NCI-H1105 (cell line): Measurements from ENCODE around the gene B3GNT9.

Experiments used
- DNase-seq: peaks from one replicate; lab custom pipeline; 2025; lab: John Stamatoyannopoulos, UW

Gene B3GNT9

GRCh38 chr16:67112591-67113399 is 38.0 kb downstream of the B3GNT9 start:
- DNase-seq, result no peak

DNA sequence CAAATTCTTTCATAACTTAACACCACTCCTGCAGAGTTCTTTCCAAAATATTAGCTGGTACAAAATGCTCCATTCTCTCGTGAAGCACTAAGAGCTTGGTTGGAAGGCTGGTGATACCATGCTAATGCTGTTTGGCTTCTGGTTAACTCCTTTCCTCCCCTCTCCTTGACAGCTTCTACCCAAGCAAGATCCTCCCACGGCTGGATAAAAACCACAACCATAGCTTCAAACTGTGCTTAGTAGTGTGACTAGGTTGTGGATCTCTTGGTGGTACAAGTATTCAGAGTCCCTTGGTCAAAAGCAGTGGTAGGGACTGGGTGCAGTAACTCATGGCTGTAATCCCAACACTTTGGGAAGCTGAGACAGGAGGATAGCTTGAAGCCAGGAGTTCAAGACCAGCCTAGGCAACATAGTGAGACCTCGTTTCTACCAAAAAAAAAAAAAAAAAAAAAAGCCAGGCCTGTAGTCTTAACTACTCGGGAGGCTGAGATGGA is 38.8 kb downstream of the B3GNT9 start:
- DNase-seq, result no peak

DNA sequence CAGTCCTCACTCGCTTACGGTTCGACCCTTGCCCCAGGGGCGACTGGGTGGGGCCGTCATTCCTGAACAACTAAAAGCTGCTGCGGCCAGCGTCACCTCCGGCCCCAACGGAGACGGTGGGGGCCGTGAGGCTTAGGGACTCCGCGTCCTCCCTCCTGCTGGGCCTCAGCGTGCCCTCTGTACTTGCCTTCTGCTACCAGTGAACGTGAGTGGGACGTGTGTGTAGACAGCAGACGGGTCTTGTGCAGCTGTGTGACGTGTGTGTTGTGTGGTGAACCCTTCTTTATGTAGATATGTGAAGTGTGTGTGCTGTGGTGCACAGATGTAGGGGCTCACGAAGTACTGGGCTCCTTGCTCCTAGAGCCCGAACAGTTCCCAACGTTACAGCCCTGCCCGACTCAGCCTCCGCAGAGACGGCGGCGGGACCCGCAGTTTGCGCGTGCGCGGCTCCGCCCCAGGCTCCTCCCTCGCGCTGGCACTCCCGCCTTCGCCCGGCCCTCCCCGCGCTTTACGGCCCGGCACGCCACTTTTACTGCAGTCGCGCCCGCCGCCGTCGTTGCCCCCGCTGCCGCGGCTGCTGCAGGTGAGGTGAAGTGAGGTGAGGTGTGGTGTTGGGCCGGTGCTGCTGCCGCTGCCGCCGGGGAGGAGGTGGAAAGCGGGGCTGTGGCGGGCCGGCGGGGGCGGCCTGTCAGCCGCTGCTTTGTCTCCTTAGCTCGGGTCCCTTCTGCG is 41.2 kb downstream of the B3GNT9 start, which contains the start of gene PHAF1:
Gene PHAF1, plus strand, starts transcription at position 535 of the 729 bp plus-strand sequence. CDS start 235 bp downstream, outside the sequence.
- peak; percentile 62 for DNase-seq

GRCh38 chr16:67108931-67109406 is 41.8 kb downstream of the B3GNT9 start:
- DNase-seq, result no peak

- DNase-seq, result no peak
These were observed 42.3 kb downstream of the B3GNT9 start for GRCh38 chr16:67108489-67108888.

- DNase-seq, result no peak
These were observed 44.9 kb downstream of the B3GNT9 start for GRCh38 chr16:67105881-67106280.

- DNase-seq, result no peak
These were observed 45.6 kb downstream of the B3GNT9 start for GRCh38 chr16:67105246-67105645.

DNA sequence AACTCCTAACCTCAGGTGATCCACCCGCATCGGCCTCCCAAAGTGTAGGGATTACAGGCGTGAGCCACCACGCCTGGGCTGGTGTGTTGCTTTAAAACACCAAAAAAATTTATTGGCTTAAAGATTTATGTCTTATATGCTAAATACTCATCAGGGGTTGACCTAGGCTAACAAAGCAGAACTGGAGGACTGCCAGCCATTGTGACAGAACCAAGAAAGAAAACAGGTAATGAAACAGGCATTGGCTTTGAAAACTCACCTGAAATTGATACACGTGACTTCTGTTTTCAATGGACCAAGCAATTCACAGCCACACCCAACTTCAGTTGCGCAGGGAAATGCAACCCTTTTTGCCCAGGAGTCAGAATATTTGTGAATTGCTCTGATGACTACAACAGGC is 46.0 kb downstream of the B3GNT9 start:
- no peak for DNase-seq

DNA sequence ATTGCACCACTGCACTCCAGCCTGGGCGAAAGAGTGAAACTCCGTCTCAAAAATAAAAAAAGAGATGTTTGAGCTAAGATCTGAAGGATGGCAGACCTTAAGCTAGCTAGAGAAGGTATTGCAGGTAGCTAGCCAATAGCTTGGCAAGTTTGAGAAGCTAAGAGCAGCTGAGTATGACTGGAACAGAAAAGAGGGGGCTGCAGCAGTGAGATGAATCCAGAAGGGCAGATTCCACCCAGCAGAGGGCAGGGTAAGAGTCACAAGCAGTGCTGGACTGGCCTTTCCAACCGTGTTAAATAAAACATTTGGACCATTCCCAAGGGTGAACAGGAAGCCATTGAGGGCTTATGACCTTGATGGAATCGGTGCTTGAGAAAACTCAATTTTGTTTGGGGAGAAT is 46.7 kb downstream of the B3GNT9 start:
- no peak for DNase-seq

DNA sequence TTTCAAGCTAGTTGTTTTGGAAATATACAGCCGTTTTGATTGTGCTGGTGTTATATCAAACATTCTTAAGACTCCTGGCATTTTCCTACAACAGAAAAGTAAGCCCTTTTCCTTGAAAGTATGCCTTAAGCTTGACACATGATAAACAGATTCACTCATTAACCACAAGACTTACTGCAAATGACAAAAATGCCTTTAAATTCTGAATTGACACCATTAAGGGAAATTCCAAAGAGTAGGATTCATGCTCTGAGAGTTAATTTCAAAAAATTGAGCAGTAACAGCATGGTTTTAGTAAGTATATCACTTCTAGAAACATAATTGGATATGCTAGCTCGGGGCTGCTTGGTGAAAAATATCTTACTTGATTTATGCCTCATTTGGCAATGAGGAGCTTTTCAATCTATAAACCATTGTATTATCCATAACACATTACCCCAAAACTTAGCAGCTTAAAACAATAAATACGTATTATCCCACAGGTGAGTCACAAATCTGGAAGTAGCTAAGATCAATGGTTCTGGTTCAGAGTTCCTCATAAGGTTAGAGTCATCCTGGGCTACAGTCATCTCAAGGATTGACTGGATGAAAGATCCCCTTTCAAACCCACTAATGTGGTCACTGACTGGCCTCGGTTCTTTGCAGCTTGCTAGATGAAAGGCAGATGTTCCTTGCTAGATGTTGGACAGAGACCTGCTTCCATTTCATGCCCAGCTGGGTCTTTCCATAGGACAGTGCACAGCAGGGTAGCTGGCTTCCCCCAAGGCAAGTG is 49.3 kb downstream of the B3GNT9 start:
- no peak for DNase-seq

GRCh38 chr16:67100569-67101310 is 50.1 kb downstream of the B3GNT9 start:
- DNase-seq, result no peak

- no peak for DNase-seq
These were observed 52.2 kb downstream of the B3GNT9 start for GRCh38 chr16:67098599-67098998.
